IPS-11a (cell line): Measurements from ENCODE around the gene FHL3.
"Not testable (repeated sequence)": the region's sequence is repeated elsewhere in the genome, so short reads cannot be mapped to it uniquely, and the experiment has no call there.

Experiments
- H3K4me3 ChIP-seq: one replicate; pipeline ENCODE4 v1.5.1; 2013; ENCODE audit warnings: low read depth, low read length, control low read depth

FHL3 gene

GRCh38 chr1:37995751-37996345 is 9.5 kb downstream of the FHL3 start:
- H3K4me3 ChIP-seq: peak overlapping the region; percentile 52

- H3K4me3 ChIP-seq: no peak overlapping the region
Measured at GRCh38 chr1:37994886-37995566, 10.3 kb downstream of the FHL3 start.

GRCh38 chr1:37989361-37989930 is 15.9 kb downstream of the FHL3 start:
- peak overlapping the region; percentile 98 for H3K4me3 ChIP-seq

GRCh38 chr1:37987679-37988078 is 17.6 kb downstream of the FHL3 start:
- H3K4me3 ChIP-seq: no peak overlapping the region

- H3K4me3 ChIP-seq: no peak overlapping the region
Measured at GRCh38 chr1:37983546-37983945, 21.8 kb downstream of the FHL3 start.

GRCh38 chr1:37978541-37978940 is 26.8 kb downstream of the FHL3 start:
- no peak overlapping the region for H3K4me3 ChIP-seq

- H3K4me3 ChIP-seq: not testable (repeated sequence)
Measured at GRCh38 chr1:37975083-37975482, 30.2 kb downstream of the FHL3 start.

GRCh38 chr1:37974567-37974966 is 30.7 kb downstream of the FHL3 start:
- no peak overlapping the region for H3K4me3 ChIP-seq

- not testable (repeated sequence) for H3K4me3 ChIP-seq
Measured at GRCh38 chr1:37973684-37974083, 31.6 kb downstream of the FHL3 start.

GRCh38 chr1:37965301-37965700 is 40.0 kb downstream of the FHL3 start:
- no peak overlapping the region for H3K4me3 ChIP-seq

- not testable (repeated sequence) for H3K4me3 ChIP-seq
Measured at GRCh38 chr1:37964106-37964505, 41.2 kb downstream of the FHL3 start.

GRCh38 chr1:37958690-37959089 is 46.6 kb downstream of the FHL3 start:
- no peak overlapping the region for H3K4me3 ChIP-seq

GRCh38 chr1:37955685-37956084 is 49.6 kb downstream of the FHL3 start:
- no peak overlapping the region for H3K4me3 ChIP-seq

- no peak overlapping the region for H3K4me3 ChIP-seq
Measured at GRCh38 chr1:37954316-37954971, 50.9 kb downstream of the FHL3 start.

GRCh38 chr1:37952738-37953137 is 52.6 kb downstream of the FHL3 start:
- no peak overlapping the region for H3K4me3 ChIP-seq

GRCh38 chr1:37951783-37952624 is 53.3 kb downstream of the FHL3 start:
- H3K4me3 ChIP-seq: no peak overlapping the region

GRCh38 chr1:37951041-37951782 is 54.1 kb downstream of the FHL3 start:
- H3K4me3 ChIP-seq: no peak overlapping the region

GRCh38 chr1:37949524-37950152 is 55.7 kb downstream of the FHL3 start:
- H3K4me3 ChIP-seq: no peak overlapping the region

- H3K4me3 ChIP-seq: no peak overlapping the region
Measured at GRCh38 chr1:37948841-37949240, 56.5 kb downstream of the FHL3 start.

- H3K4me3 ChIP-seq: no peak overlapping the region
Measured at GRCh38 chr1:37948166-37948565, 57.1 kb downstream of the FHL3 start.
